GM18519 (cell line): ENCODE results near the gene PAOX.
A peak's percentile ranks its signal among the peaks of the same experiment; 100 is the strongest.
"Not testable (repeated sequence)": the region's sequence is repeated elsewhere in the genome, so short reads cannot be mapped to it uniquely, and the experiment has no call there.

Experiments
- ATAC-seq: cut with Tn5 transposase; IDR thresholded peaks from one replicate; pipeline ENCODE4 v1.9.1; 2021; ENCODE audit warnings: mild to moderate bottlenecking, moderate library complexity; ENCODE audit not compliant: unreplicated experiment, low FRiP score

The PAOX gene

DNA sequence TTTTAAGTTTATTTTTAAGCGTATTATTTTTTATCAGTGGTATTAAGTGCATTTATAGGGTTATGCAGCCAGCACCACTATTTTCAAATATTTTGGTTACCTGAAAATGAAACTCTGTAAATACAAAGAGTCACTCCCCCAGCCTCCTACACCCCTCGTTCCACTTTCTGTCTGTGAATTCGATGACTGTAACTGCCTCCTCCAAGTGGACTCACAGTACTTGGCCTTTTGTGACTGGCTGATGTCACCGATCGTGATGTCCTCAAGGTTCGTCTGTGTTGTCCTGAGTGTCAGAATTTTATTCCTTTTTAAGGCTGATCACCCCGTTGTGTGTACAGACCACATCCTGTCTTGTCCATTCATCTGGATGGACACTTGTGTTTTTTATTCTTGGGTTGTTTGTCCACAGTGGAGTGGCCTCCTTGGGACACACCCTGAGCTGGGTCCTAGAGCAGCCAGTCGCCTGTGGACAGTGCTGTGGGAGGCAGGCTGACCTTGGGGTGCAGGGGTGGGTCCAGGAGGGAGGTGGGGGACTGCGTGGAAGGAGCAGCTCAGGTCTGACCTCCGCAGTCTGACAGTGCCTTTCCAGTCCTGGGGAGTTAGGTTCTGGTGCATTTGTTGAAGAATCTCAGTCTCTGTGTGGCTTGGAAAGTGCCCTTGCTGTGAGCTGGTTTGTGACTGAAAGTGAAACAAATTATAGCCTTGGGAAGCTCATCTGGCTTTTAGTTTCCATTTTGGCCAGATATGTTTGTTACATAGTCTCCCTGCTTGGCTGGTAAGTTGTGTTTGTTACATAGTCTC is 21.8 kb downstream of the PAOX start:
- ATAC-seq, result peak; percentile 68

DNA sequence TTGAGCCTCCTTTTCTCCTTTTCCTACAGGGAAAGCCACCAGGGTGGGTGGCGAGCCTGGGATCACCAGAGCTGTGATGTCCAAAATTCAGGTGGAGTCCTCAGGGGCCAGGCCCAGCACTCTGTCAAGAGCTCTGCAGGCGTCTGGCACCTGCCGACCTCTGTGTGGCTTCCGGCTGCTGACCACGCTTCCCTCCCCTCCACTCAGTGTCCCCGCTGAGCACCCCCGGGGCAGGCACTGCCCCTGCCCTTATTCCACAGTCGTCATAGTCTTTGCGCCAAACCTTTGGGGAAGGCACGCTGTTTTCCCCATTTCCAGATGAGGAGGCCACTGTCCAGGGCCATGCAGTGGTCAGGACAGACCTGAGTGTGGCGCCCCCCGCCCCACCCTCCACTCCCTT is 22.4 kb downstream of the PAOX start:
- ATAC-seq, result no peak

DNA sequence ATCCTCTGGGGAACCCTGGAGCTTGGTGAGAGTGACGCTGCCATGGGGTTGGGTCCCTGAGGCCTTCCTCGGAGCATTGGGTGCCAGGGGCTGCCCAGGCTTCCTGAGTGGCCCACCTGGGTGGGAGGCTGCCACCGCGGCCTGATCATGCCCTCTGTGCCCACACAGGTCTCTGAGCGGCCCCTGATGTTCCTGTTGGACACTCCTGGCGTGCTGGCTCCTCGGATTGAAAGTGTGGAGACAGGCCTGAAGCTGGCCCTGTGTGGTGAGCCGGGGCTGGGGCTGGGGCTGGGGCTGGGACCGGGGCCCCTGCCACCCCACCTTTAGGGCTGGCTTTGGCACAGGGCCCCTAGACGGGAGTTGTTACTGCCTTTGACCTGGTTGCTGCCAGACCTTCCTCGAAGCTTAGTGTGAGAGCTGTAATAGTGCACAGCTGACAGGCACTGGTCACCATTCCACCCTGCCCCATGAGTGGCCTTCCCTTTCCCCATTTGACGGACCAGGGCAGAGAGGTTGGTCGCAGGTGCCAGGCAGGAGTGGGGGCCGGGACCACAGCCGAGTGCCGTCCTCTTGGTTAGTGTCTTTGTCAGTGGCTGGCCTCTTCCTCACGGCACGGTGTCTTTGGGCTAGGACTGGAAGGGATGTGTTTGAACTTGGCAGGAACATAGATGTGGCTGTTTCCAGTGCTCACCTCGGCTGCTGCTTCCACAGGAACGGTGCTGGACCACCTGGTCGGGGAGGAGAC is 23.1 kb downstream of the PAOX start:
- ATAC-seq, result no peak

DNA sequence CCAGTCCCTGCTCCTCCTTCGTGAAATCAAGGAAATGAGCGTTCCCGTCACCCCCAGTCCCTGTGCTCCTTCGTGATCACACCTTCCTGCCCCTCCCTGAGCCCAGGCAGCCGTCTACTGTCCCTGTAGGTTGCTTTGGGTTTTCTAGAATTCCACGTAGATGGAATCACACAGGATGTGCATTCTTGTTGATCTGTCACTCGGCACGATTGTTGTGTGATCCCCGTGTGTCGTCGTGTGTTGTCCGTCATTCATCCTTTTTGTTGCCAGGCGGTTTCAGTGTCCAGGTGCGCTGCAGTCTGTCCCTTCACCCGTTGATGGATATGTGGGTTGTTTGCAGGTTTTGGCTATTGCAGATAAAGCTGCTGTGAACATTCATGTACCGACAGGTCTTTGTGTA is 24.3 kb downstream of the PAOX start:
- ATAC-seq, result no peak

DNA sequence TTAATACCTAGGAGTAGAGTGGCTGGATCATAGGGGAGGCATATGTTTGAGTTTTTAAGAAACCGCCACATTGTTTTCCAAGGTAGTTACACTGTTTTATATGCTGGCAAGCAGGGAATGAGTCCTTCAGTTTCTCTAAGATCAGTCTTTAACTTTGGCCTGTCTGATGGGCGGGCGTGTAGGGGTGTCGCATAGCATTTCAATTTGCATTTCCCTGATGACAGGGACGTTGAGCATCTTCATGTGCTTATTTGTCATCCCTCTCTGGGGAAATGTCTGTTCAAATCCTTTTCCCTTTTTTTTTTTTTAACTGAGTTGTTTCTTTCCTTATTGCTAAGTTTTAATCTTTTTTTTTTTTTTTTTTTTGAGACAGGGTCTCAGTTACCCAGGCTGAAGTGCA is 24.7 kb downstream of the PAOX start:
- no peak for ATAC-seq

DNA sequence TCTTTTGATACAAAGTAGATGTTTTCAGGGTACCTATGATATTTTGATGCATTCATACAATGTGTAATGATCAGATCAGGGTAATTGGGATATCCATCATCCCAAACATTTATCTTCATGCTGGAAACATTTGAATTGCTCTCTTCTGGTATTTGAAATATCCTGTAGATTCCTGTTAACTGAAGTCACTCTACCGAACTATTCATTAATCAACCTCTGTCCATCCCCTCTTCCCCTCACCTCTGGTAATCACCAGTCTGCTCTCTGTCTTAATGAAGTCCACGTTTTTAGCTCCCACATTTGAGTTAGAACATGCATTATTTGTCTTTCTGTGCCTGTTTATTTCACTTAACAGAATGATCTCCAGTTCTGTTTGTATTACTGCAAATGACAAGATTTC is 26.2 kb downstream of the PAOX start:
- no peak for ATAC-seq

DNA sequence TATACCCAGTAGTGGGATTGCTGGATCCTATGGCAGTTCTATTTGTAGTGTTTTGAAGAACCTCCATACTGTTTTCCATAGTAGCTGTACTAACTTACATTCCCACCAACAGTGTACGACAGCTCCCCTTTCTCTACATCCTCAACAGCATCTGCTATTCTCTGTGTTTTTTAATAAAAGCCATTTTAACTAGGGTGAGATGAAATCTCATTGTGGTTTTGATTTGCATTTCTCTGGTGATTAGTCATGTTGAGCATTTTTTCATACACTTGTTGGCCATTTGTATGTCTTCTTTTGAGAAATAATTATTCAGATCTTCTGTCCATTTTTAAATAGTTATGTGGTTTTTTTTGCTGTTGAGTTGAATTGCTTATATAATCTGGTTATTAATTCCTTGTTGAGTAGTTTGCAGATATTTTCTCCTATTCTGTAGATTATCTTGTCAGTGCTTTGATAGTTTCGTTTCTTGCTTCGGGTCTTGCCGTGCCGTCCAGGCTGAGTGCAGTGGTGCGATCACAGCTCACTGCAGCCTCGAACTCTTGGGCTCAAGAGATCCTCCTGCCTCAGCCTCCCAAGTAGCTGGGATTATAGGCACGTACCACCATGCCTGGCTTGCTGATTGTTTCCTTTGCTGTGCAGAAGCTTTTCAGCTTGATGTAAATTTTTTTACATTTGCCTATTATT is 26.9 kb downstream of the PAOX start:
- peak; percentile 40 for ATAC-seq

DNA sequence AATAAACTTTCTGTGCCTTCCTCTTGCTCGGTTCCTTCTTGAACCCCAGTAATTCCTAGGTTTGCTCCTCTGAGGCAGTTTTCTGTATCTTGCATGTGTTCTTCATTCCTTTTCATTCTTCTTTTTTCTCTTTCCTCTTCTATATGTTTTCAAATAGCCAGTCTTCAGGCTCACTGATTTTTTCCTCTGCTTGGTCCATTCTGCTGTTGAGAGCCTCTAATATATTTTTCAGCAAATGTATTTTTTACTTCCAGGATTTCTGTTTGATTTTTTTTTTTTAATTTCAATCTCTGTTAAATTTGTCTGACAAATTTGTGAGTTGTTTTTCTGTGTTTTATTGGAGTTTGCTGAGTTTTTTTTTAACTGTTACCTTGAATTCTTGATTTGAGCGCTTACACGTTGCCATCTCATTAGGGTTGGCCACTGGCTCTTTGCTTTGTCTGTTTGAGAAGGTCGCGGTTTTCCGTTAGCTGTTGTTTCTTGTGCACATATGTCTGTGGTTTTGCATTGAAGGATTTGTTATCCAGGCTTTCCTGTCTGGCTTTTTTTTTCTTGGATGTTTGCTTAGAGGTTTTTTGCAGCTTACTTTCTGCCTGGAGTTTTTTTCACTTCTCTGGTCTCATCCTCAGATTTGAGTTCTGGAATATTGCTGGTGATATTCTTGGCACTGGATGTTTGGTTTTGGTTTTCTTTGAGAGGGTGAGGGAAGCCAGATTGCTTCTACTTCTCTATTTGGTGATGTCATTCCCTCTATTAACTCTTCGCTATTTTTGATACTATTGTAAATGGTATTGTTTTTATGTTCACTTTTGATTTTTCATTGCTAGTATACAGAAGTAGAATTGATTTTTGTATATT is 32.7 kb downstream of the PAOX start:
- ATAC-seq, result no peak

DNA sequence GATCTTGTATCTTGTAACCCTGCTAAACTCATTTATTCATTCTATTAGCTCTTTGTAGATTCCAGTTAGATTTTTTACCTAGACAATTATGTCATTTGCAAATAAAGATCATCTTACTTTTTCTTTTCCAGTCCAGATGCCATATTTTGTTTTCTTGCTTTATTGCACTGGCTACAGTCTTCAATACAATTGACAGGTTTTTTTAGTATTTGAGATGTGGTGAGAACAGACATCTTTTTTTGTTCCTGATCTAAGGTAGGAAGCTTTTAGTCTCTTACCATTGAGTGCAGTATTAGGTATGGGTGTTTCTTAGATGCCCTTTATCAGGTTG is 33.3 kb downstream of the PAOX start:
- no peak for ATAC-seq

DNA sequence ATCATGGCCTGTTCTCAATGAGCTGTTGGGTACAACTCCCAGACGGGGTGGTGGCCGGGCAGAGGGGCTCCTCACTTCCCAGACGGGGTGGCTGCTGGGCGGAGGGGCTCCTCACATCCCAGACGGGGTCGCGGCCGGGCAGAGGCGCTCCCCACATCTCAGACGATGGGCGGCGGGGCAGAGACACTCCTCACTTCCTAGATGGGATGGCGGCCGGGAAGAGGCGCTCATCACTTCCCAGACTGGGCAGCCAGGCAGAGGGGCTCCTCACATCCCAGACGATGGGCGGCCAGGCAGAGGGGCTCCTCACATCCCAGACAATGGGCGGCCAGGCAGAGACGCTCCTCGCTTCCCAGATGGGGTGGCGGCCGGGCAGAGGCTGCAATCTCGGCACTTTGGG is 35.3 kb downstream of the PAOX start:
- ATAC-seq, result not testable (repeated sequence)

DNA sequence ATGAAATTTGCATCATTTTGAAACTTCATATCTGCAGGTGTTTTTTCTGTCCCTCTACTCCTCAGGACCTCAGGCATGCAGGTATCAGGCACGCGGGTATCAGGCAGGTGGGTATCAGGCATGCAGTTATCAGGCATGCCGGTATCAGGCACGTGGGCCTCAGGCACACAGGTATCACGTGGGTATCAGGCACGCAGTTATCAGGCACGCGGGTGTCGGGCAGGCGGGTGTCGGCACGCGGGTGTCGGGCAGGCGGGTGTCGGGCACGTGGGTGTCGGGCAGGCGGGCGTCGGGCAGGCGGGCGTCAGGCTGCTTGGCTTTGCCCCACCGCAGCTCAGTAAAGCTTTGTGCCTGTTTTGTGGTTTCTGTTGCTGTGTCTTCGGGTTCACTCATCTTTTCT is 36.7 kb downstream of the PAOX start:
- ATAC-seq, result no peak

DNA sequence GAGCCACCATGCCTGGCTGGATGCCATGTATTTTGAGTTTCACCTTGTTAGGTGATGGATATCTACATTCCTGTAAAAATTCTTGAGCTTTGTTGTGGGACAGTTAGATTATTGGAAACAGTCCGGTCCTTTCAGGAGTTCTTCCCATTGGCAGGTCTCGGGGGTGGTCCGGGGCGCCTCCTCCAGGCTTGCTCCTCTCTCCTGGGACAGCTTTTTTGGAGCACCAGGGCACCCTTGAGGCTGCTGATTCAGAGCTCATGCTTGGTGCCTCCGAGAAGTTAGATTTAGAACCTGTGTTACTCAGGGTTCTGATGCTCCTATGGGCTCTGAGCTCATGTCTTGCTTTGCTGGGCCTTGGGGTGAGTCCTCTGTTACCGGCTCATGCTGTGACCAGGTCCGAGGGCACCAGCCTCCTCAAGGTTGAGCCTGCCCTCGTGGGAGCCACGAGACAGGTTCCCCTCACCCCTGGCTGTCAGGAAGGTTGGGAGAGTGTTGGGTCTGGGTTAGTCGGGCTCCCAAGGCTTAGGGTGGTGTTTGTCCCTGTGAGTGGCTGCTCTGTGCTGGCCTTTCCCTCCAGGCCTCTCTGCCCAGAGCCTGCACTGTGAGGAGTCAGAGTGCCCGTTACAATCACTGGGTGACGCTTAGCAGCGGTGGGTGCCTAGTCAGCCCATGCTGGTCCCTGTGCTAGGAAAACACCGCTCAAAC is 39.4 kb downstream of the PAOX start:
- no peak for ATAC-seq

DNA sequence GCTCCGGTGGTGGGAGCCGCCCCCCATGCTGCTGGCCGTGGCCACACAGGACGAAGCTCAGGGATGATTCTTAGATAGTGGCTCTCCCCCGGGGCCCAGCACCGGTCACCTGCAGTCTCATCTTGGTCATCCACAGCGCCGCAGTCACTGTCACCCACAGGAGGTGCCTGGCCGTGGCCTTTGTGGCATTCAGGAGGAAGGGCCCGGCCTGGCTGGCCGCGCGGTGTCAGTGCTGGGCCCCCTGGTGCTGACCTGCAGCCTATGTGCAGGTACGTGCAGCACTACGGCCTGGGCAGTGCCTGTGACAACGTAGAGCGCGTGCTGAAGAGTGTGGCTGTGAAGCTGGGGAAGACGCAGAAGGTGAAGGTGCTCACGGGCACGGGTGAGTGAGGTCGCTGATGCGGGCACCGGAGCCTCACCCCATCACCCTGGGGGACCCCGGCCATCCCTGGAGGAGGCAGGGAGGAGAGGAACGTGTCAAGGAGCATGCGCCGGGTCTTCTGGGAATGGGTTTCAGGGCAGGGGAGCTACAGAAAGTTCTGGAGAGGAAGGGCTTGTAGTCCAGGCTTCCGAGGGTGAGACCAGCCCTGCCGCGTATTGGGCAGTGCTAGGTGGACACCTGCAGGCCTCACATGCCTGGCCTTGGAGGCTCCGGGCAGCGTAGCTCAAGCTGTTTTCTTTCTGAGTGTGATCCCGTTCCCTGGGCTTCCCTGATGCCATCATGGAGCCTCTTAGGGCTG is 40.3 kb downstream of the PAOX start:
- no peak for ATAC-seq

DNA sequence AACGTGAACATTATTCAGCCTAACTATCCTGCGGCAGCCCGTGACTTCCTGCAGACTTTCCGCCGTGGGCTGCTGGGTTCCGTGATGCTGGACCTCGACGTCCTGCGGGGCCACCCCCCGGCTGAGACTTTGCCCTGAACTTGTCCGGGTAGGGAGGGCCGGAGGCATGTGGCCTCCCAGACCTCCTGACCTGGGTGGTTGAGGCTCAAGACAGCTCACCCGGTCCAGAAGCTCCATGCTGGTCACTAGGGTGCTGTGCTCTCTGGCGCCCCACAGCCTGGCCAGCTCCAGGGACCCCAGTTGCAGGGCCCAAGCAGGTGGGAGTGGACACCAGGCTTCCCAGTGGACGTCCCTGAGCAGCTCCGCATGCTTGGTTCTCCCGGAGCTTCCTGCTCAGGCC is 41.0 kb downstream of the PAOX start:
- ATAC-seq, result no peak

DNA sequence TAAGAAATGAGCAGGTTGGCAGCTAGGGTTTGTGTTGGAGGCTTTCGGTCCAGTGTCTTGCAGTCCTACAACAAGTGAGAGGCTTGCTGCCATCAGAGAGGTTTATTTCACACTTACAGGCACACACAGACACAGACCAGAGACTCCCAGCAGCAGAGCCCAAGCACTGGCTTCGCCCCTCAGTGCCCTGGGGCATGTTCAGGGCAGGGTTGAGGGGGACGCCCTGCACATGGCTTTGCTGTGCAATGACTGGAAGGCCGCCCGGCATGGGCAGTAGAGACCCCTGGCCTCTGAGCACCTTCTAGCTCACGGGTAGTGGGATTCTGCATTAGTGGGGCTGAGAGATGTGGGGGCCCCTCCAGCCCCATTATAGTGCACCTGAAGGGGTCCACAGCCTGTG is 41.5 kb downstream of the PAOX start:
- no peak for ATAC-seq

DNA sequence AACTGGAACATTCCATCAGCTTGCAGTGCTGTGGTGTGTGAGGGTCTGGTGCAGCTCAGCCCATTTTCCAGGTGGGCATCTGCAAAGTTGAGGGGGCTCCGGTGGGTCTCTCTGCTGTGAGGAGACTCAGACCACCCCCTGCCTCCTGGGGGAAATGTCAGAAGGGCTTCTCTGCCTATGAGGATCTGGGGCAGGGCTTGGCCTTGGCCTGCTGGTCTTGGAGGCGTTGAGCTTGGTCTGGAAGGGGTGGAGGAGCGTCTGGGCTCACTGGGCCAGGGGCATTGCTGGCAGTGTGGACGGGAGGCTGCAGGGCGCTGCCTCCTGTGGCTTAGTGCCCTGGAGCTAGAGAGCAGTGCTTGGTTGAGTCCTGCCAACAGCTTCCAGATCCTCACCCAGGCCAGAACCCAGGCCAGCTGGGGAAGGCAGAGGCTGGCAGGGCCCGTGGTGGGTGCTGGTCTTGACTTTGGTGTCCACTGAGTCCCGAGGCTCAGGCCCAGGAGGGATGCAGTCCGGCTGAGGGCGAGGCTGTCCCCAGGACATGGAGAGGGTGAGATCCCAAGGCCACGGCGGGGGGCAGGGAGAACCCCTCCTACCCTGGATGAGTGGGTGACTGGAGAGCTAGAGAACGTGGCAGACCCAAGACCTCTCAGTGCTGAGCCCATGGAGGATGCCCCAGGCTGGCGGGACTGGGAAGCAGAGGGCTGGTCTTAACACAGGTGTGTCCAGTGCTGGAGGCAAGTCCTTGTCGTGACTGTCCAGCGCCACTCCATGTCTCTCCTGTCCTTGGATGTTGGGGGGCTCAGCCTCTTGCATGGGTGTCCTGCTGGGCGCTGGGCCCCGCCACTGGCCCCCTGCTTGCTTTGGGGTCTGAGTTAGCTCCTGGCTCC is 42.5 kb downstream of the PAOX start:
- ATAC-seq, result no peak

DNA sequence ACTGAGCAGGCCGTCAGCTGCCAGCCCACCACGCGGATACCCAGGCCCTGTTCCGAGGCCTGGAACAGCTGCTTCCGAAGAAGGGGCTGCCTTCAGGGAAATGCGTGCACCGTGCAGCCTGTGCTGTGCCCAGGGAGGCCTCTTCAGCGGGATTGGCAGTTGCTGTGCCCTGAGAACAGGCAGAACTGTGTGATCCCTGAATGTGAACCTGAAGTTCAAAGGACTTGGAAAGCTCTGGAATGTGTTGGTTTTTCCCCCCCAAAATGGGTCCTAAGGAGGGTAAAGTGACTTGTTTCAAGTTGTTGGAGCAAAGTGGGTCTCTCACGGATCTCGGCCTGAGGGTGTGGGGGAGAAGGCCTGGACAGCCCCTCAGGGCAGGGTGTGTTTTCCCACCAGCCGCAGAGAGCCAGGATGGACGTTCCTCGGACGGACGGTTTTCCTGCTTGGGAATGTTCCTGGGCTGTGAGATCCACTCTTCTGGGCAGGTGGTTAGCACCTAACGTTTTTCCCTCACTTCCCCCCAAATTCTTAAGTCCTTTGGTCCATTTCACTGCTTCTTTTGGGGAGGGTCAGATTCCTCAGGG is 43.3 kb downstream of the PAOX start:
- no peak for ATAC-seq
